Measurements from ENCODE around the gene ZSWIM4. TPM values are rescaled to one million over a fixed set of nuclear protein-coding genes. Genes with fewer than 3 reads are reported as not detected.
A peak's percentile ranks its signal among the peaks of the same experiment; 100 is the strongest.

The ZSWIM4 gene
- total and polyA plus RNA-seq, 10 donors = 1.5 to 14.8 (median 7.7) TPM

GRCh38 chr19:13795595-13796300 is 505 bp downstream of the ZSWIM4 start:
- intact Hi-C loops (cut with DNase I; ENCODE audit: low total_unique reads) = no loop called here
- no peak for TF ChIP-seq POLR2A (IDR thresholded peaks at IDR 0.05)
- TF ChIP-seq CTCF (IDR thresholded peaks at IDR 0.05 in 8 of 11, conservative IDR thresholded peaks at IDR 0.05 in 3 of 11) = no peak
- TF ChIP-seq POLR2AphosphoS5 (IDR thresholded peaks at IDR 0.05) = no peak
- no peak for DNase-seq
- peak overlapping the region; percentile 83 to 96 (median 90) for H3K27ac ChIP-seq
- peaks cover 0 to 8% (median 0%) of the 10 kb centered on the region in 6 donors for H3K36me3 ChIP-seq
- WGBS, 5 donors = 2 to 9% (median 4%) methylated on average over 11 to 41 of the region's 42 CpGs
- no peaks in the 10 kb centered on the region for H3K9me3 ChIP-seq
- peaks cover 11 to 50% (median 35%) of the 10 kb centered on the region in 6 donors for H3K4me1 ChIP-seq
- no peaks in the 10 kb centered on the region for H3K27me3 ChIP-seq (replicated peaks in 1 of 7)
- H3K4me3 ChIP-seq = peak overlapping the region; percentile 56 to 90 (median 72)

GRCh38 chr19:13796301-13797057 is 1.2 kb downstream of the ZSWIM4 start:
- WGBS, 5 donors = 9 to 16% (median 13%) methylated on average over 12 of the region's 12 CpGs
- peak in 2 of 3 donors; percentile 64 to 65 for TF ChIP-seq POLR2AphosphoS5 (IDR thresholded peaks at IDR 0.05)
- peak in 3 of 11 experiments; percentile 16 to 34 (median 26) for TF ChIP-seq CTCF (IDR thresholded peaks at IDR 0.05 in 8 of 11, conservative IDR thresholded peaks at IDR 0.05 in 3 of 11)
- no peak for TF ChIP-seq POLR2A (IDR thresholded peaks at IDR 0.05)
- peak overlapping the region; percentile 32 to 96 (median 90) for H3K27ac ChIP-seq
- H3K4me3 ChIP-seq = peak overlapping the region in 7 of 8 donors; percentile 56 to 90 (median 76)
- no peaks in the 10 kb centered on the region for H3K9me3 ChIP-seq
- peaks cover 11 to 48% (median 35%) of the 10 kb centered on the region in 6 donors for H3K4me1 ChIP-seq
- no peaks in the 10 kb centered on the region for H3K27me3 ChIP-seq (replicated peaks in 1 of 7)
- peaks cover 0 to 15% (median 0%) of the 10 kb centered on the region in 6 donors for H3K36me3 ChIP-seq
- intact Hi-C loops (cut with DNase I; ENCODE audit: low total_unique reads) = no loop called here
- peak; percentile 79 for DNase-seq

- no peak for TF ChIP-seq POLR2AphosphoS5 (IDR thresholded peaks at IDR 0.05)
- no peak for TF ChIP-seq POLR2A (IDR thresholded peaks at IDR 0.05)
- no peak for TF ChIP-seq CTCF (IDR thresholded peaks at IDR 0.05 in 8 of 11, conservative IDR thresholded peaks at IDR 0.05 in 3 of 11)
- WGBS, 5 donors = 44 to 72% (median 68%) methylated on average over 3 to 4 of the region's 4 CpGs
- DNase-seq = no peak
- intact Hi-C loops (cut with DNase I; ENCODE audit: low total_unique reads) = no loop called here
- peaks cover 0 to 18% (median 0%) of the 10 kb centered on the region in 6 donors for H3K36me3 ChIP-seq
- peak overlapping the region in 2 of 8 donors; percentile 83 to 90 for H3K4me3 ChIP-seq
- no peaks in the 10 kb centered on the region for H3K27me3 ChIP-seq (replicated peaks in 1 of 7)
- peaks cover 11 to 48% (median 35%) of the 10 kb centered on the region in 6 donors for H3K4me1 ChIP-seq
- peak overlapping the region; percentile 32 to 96 (median 90) for H3K27ac ChIP-seq
- no peaks in the 10 kb centered on the region for H3K9me3 ChIP-seq
These were observed 1.8 kb downstream of the ZSWIM4 start for GRCh38 chr19:13797058-13797440.

GRCh38 chr19:13797870-13798269 is 2.6 kb downstream of the ZSWIM4 start:
- 82 to 90% (median 85%) methylated on average over 7 of the region's 7 CpGs for WGBS, 5 donors
- TF ChIP-seq POLR2A (IDR thresholded peaks at IDR 0.05) = no peak
- no peak for TF ChIP-seq POLR2AphosphoS5 (IDR thresholded peaks at IDR 0.05)
- TF ChIP-seq CTCF (IDR thresholded peaks at IDR 0.05 in 8 of 11, conservative IDR thresholded peaks at IDR 0.05 in 3 of 11) = no peak
- Histone ChIP-seq H3K4me3 (no peak overlapping the region), H3K4me1 (peaks cover 11 to 48% (median 35%) of the 10 kb centered on the region in 6 donors), H3K27me3 (replicated peaks in 1 of 7) (no peaks in the 10 kb centered on the region), H3K27ac (peak overlapping the region in 5 of 8 donors; percentile 88 to 96 (median 94)), H3K9me3 (no peaks in the 10 kb centered on the region), H3K36me3 (peaks cover 0 to 25% (median 0%) of the 10 kb centered on the region in 6 donors)
- intact Hi-C loops (cut with DNase I; ENCODE audit: low total_unique reads) = no loop called here
- no peak for DNase-seq

Data from spleen (tissue), 11 donors.